ENCODE data around the gene GPRC5C. TPM values are rescaled to one million over a fixed set of nuclear protein-coding genes. Genes with fewer than 3 reads are reported as not detected.
"Not testable (repeated sequence)": the region's sequence is repeated elsewhere in the genome, so short reads cannot be mapped to it uniquely, and the experiment has no call there.

GPRC5C gene, protein sequence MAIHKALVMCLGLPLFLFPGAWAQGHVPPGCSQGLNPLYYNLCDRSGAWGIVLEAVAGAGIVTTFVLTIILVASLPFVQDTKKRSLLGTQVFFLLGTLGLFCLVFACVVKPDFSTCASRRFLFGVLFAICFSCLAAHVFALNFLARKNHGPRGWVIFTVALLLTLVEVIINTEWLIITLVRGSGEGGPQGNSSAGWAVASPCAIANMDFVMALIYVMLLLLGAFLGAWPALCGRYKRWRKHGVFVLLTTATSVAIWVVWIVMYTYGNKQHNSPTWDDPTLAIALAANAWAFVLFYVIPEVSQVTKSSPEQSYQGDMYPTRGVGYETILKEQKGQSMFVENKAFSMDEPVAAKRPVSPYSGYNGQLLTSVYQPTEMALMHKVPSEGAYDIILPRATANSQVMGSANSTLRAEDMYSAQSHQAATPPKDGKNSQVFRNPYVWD
- not detected for total RNA-seq

DNA sequence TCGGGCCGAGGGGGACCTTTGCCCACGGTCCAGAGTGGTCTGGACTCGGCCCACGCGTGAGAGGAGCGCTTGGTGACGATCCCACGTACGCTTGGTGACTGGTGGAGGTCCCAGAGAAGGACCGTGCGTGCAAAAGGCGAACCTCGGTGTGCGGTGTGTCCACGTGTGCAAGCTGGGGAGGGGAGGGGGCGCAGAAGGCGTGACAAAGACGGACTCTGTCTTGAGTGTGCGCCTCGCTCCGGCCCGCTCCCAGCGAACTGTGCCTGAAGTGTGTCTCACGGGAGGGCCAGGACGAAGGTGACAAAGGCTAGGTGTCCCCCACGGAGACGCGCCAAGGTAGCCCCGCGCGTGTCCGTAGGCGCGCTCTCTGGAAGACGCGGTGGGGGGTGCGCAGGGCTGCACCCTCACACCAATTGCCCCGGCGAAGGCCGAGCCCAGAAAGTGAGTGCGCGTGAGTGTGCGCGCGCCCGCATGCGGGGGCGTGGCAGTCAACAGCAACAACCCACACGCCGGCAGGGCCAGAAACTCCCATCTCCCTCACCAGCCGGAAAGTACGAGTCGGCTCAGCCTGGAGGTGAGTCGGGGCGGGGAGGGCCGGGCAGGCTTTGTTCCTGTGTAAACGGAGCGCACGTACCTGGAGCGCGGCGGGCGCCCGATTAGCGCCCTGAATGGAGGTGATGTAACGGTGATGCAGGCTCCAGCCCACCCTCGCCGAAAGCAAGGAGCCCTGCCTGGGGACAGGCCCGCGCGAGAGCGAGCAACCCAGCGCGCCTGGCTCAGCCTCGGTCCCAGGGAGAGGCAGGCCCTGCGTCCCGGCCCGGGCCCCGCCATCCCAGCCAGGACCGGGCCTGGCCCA lies at the start of gene GPRC5C:
Gene GPRC5C (plus strand): TSS at position 521 of the 856 bp plus-strand sequence. CDS start 7,689 bp downstream, outside the sequence.
- no peak for DNase-seq

DNA sequence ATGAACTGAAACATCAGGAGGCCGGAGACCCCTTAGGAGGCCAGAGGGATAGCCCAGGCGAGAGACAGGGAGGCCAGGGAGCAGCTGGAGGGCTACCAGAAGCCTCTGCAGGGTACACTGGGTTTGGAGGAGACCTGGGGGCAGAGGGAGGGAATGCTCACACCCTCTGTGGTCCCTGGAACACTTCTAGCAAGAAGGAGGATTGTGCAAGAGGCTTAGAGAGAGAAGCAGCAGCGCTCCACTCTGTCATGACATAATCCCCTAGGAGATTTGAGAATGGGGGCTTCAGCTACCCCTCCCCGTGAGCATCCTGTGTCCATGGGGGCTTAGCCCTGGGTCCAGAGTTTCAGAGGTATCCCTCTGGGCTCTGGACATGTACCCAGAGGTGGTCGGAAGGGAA lies 48.7 kb upstream of the GPRC5C start:
- DNase-seq, result no peak

DNA sequence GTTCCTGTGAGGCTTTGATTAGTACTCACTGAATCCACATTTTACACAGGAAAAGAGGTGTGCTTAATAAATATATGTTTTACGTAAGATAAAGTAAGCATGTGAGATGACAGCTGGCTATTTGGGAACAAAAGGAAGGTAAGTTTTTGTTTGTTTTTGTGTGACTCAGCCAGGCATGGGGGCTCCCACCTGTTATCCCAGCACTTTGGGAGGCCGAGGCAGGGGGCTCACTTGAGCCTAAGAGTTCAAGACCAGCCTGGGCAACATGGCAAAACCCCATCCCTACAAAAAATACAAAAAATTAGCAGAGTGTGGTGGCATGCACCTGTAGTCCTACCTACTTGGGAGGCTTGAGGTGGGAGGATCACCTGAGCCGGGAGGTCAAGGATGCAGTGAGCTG lies 46.7 kb upstream of the GPRC5C start:
- DNase-seq, result no peak

DNA sequence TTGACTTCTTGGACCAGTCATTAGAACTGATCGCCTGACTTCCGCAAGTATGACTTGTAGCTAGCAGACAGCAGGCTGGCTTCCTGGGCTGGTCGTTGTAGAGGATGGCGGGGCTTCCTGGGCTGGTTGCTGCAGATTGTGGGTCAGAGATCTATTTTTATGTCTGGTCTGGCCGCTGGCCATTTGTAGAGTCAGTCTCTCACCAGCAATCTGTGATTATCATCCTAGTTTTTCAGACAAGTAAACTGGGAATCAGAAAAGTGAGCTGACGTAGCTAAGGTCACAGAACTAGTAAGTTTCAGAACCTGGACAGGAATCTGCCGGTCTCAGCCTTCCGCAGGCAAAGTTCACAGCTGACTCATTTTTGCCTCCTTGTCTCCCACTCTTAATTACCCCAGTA lies 45.5 kb upstream of the GPRC5C start:
- DNase-seq, result no peak

DNA sequence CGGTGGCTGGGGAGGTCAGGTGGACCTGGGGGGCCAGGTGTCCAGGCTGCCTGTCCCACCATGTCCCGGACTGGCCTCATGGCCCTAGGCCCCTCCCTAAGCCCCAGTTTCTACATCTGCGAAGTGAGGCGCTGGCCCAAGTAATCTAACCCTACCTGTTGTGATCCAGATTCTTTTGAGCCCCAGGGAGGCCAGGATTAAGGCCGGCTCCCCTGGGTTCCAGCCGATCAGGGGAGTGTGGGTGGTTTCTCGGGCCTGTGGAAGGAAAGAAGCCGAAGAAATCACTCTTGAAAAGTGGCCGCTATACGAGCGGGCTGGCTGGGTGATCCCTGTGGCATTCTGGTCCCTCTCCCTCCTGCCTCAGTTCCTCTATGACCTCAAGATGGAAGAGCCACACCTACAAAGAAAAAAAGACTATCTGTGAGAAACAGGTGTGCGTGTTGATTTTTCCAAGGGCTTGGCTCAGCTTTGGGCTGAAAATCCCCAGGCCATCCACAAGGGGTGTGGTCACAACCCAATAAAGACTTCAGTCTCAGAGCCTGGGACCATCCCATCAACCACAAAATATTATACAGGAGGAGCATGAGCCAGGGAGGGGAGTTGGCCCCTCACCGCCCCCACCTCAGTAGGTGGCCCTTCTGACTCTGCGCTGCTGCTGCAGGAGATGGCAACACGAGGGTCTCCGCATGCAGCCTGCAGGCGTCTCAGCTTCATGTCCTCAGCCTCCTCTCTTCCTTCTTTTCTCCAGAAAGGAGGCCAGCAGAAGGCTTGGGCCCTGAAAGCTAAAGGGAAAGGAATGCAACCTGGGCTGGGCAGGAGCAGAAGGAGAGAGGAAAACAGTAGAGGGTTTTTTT lies 44.3 kb upstream of the GPRC5C start:
- DNase-seq, result no peak

DNA sequence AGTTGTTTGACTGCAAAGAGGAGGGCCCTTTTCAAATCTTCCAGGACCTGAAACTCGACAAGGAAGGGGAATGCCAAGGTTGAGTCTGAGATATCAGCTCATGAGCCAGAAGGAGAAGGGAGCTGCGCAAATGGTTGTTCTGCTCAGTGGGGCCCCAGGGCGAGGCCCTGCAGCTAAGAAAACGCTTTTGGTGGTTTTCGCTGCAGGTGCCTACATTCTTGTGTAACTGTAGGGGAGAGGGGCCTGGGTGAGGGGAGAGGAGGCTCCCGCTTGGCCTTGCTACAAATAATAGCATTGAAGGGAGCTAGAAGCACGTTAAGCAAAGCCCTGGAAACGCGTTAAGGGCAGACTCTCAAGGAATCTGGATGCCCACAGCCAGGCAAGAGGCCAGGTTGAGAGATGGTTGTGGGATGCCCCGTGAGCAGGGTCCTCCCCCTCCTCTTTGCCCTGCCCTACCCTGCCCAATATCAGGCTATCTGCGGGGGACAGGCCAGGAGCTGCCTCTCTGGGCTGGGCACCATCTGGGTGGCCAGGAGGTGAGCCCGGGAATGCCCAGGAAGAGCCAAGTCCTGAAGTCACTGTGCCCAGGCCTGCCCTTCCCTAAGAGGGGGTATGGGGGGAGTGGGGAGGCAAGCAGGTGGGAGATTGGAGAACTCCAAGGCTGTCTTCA lies 42.7 kb upstream of the GPRC5C start:
- DNase-seq, result no peak

DNA sequence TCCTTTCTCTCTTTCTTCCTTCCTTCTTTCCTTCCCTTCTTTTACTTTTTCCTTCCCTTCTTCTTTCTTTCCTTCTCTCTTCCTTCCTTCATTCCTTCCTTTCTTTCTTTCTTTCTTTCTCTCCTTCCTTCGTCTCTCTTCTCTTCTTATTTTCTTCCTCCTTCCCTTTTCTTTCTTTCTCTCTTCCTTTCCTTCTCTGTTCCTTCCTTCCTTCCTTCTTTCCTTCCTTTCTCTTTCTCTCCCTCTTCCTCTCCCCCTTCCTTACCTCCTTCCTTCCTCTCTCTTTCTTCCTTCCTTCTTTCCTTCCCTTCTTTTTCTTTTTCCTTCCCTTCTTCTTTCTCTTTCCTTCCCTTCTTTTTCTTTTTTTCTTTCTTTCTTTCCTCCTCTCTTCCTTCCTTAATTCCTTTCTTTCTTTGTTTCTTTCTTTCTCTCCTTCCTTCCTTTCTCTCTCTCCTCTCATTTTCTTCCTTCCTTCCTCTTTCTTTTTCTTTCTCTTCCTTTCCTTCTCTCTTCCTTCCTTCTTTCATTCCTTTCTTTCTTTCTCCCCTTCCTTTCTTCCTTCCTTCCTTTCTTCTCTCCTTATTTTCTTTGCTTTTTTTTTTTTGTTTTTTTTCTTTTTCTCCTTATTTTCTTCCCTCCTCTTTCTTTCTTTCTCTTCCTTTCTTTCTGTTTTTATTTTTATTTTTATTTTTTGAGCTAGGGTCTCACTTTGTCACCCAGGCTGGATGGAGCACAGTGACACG lies 41.8 kb upstream of the GPRC5C start:
- DNase-seq, result no peak

DNA sequence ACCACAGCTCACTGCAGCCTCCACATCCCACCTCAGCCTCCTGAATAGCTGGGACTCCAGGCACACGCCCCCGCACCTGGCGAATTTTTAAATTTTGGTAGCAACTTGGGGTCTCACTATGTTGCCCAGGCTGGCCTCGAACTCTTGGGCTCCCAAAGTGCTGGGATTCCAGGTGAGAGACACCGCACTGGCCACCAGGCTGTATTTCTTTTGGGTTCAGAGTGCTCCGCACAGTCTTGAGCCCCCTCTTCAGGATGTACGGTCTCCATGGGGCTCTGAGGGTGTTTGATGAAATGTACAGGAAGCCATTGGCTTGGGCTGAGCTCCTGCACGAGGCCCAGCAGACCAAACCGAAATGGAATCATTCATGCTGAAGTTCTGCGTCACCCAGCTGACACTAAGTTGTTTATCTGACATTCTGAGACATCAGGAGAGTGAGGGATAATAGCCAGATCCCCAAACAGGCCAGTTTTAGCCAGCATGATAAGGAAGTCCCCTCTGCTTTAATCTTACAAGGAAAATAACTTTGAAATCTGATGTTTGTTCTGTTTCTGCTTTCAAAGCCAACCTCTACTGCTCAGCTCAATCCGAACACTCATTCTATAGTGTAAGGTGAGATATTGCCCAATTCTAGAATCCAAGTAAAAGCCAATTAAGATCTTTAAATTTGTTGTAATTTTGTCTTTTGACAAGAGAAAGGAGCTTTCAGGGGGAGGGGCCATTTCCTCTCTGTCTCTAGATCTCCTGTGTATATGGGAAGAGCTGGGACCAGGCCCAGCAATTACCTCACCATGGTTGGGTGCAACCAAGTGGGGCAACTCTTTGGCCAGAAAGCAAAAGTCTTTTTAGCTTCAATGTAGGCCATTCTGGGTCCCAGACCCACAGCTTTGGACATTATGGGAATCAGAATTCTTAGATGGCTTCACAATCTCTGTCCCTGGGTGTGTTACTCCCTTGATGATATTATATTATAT lies 40.9 kb upstream of the GPRC5C start:
- DNase-seq, result no peak

DNA sequence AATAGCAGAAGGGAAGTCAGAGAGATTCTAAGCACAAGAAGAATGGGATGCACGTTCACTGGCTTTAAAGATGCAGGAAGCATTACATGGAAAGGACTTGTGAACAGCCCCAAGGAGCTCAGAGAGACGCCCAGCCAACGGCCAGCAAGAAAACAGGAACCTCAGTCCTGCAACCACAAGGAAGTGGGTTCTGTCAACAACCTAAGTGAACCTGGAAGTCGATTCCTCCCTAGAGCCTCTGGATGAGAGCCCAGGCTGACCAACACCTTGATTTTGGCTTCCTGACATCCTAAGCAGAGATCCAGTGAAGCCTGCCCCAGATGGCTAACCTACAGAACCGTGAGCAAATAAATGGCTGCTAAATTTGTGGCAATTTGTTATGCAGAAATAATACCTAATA lies 40.1 kb upstream of the GPRC5C start:
- DNase-seq, result no peak

DNA sequence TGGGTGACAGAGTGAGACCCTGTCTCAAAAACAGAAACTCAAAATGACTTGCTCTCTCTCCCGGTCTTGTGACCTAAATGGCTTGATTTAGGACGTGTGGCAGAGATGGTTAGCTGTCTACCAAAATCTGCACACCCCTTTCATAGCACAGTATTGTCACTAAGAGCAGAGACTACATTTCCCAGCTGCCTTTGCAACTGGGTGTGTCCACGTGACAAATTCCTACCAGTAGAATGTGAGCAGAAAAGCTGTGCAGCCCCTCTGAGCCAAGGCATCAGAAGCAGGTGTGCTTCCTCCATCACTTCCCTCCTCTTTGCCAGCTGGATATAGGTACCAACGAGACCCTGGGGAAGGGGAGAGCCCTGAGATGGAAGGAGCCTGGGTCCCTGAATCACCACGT lies 39.0 kb upstream of the GPRC5C start:
- no peak for DNase-seq

DNA sequence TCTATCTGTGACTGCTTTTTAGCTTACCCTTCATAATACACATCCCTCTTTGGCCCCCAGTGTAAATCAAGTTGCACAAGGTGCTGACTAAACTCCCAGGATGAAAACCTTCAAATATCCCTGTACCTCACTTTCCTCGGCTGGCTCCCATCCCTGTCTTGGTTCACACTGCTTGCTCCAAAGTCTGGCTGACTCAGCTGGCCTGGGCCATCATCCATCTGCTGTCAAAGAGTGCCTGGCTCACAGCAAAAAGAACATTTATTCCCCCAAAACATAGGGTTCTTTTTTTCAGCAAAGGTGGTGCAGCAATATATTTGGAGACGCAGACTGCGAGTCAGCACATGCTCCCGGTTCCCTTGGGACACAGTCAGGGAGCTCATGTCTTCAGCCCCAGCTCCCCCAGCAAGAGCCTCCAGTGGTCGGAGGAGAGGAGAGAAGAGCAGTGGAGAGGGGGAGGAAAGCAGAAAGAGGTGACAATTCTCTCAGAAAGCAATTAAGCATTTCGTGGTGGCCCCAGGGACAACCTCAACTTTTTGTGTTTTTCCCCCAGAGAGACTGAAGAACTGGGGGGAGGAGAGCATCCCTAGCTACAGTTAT lies 38.4 kb upstream of the GPRC5C start:
- DNase-seq, result no peak

DNA sequence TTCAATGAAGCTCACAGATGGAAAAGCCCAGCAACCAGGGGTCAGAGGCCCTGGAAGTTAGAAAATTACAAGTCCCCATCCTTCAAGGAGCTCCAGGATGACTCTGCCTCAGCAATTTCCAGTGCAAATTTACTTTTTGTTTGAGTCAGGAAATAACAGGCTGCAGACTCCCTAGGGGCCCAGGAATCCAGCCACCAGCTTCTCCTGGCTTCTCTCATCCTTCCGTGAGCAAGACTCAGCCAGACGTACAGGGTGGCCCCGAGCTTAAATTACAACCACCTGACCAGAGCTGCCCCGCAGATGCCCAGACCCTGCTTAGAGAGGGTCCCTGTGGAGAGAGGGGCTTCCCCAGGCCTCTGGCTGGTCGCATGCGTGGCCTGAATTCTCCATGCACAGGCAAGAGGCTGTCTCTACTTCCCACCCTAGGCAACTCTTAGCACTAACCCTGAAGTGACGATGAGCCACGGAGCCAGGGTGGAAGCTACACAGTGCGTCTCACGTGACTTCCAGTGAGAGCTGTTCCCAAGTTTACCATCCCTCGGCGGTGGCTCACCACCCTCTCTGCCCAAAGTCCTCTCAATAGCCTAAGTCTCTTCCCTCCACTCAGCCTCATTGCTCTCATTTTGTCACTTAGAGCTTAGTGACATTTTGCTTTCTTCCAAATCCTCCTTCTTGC lies 37.5 kb upstream of the GPRC5C start:
- DNase-seq, result no peak

DNA sequence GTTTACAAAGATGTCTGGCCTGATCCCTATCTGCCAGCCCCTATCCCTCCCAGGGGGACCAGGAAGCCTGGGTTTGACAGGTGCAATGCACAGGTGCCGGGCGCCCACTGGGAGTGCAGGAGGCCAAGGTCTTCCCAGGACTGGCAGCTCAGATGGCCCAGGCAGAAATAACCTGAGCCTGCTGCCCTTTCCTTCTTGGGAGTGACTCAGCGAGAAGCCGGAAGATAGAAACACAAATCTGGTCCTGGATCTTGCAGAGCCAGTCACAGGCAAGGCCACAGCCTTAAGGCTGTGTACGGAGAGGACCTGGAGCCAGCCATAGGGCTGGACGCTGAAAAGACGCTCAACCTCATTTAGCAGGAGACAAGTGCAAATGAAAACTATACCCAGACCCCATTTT lies 36.9 kb upstream of the GPRC5C start:
- no peak for DNase-seq

DNA sequence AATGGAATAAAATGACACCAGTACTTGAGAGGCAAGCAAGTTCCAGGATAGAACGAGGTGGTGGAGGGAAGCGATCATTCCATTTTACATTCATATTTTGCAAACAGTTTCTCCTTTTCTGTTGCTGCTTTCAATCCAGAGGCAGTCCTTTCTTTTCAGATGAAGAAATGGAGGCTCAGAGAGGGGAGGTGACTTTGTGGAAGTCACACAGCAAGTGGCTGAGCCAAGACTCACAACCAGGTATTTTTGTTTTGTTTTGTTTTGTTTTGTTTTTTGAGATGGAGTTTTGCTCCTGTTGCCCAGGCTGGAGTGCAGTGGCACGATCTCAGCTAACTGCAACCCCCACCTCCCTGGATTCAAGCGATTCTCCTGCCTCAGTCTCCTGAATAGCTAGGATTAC lies 35.3 kb upstream of the GPRC5C start:
- no peak for DNase-seq

DNA sequence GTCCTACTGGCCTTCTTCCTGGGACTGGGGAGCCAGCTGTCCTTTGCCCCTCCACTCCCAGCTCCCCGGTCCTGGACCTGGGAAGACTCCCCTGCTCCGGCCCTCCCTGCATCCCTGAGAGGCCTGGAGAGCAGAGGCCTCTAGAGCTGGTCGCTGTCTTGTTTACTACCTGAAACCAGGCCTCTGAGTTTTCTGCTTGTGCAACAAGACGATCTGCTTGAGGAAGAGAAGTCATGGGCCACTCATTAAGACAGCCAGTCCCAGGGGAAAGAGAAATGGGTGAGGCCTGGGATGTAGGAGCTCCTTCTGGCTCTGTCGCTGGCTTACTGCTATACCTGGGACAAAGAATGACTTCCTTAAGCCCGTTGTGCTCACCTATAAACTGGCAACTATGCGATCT lies 29.8 kb upstream of the GPRC5C start:
- DNase-seq, result no peak

DNA sequence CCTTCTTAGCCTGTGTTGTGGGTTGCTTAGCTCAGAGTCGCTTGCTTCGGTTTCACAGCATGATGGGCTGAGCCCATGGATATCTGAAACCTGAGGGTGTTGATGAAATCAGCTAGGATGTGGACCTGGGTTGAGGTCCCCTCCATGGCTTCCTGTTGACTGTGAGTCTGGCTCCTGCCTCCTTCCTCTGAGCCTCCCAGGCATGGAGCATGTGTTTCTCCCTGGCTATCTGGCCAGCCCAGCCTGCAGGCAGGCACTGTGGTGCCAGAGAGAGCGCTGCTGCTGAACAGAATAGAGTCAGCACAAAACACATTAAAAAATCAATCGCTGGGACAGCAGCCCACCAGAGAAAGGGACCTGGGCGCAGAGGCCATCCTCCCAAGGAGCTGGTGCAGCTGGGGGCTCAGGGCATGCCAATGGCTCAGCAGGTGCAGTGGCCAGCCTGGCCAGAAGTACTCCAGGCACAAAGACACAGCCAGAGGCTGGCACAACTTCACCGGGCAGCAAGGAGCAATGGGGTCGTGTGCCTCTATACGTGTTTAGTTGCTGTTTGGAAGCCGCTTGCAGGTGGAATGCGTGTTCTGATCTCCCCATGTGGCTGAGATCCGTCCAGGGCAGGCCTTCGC lies 28.3 kb upstream of the GPRC5C start:
- no peak for DNase-seq

DNA sequence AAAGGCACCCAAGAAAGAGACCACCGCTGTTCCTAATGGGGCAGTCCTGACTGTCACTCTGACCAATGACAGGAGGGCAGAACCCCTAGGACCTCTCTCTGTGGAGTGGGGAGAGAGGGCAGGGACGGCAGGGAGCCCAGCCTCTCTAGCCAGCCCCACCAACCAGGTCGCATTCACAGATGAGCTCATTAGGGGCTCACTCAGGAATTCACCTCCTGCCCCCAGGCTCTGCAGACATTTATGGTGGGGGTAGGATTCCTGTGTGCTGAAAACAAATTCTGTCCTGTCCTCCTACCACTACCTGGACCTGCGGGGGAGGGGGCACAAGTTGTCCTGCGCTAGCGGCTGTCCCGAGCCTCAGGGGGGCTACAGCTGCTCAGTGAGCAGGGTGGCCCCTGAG lies 27.7 kb upstream of the GPRC5C start:
- no peak for DNase-seq

DNA sequence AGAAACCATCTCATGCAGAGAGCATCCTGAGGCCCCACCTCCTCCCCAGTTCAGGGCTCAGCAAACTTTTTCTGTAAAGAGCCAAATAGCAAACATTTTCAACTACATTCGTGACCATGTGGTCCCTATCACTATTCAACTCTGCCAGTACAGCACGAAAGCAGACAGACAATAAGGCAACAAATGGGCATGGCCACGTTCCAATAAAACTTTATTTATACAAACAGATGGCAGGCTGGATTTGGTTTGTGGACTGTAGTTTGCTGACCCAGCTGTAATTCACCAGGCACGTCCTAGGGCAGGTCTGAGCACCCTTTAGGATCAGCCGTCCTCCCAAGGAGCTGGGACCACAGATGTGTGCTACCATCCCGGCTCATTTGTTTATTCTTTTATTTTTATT lies 27.1 kb upstream of the GPRC5C start:
- DNase-seq, result no peak

DNA sequence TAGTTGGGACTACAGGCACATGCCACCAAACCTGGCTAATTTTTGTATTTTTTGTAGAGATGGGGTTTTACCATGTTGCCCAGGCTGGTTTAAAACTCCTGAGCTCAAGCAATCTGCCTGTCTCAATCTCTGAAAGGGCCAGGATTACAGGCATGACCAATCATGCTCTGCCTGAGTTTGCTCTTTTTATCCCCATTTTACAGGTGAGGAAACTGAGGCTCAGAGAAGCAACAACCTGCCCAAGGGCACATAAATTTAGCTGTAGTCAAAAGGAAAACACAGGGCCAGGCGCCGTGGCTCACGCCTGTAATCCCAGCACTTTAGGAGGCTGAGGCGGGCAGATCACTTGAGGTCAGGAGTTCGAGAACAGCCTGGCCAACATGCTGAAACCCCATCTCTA lies 26.6 kb upstream of the GPRC5C start:
- DNase-seq, result not testable (repeated sequence)

All from effector CD4-positive, alpha-beta T cell (primary cell).